ENCODE measurements around the gene MKRN2OS.

MKRN2OS gene

GRCh38 chr3:12541625-12542024 is 3.7 kb downstream of the MKRN2OS start:
- Histone ChIP-seq H3F3A (ENCODE audit: insufficient read depth) (no peaks in the 10 kb centered on the region), H3K4me3 (ENCODE audit: insufficient read depth, low read length, poor library complexity, severe bottlenecking) (no peak overlapping the region), H3K79me2 (ENCODE audit: insufficient read depth, low read length) (no peaks in the 10 kb centered on the region), H3K9me2 (replicated peaks; ENCODE audit: insufficient read depth, low read length) (no peaks in the 10 kb centered on the region), H3K4me2 (ENCODE audit: low read depth, low read length, poor library complexity, severe bottlenecking) (no peak overlapping the region), H4K20me1 (ENCODE audit: low read depth, low read length) (no peaks in the 10 kb centered on the region), H3K36me3 (ENCODE audit: low read length) (no peaks in the 10 kb centered on the region), H2AFZ (ENCODE audit: low read depth, low read length, severe bottlenecking) (no peak overlapping the region), H3K9me3 (ENCODE audit: insufficient read depth, low read length) (no peaks in the 10 kb centered on the region), H3K27ac (ENCODE audit: low read depth, low read length) (no peak overlapping the region), H3K9ac (ENCODE audit: low read length) (no peak overlapping the region), H3K27me3 (ENCODE audit: low read length) (no peaks in the 10 kb centered on the region)
- TF ChIP-seq CTCF (IDR thresholded peaks at IDR 0.05; ENCODE audit: insufficient read depth, low read length, poor library complexity, severe bottlenecking) (no peak), EZH2phosphoT487 (conservative IDR thresholded peaks at IDR 0.05; ENCODE audit: low read length) (no peak)

DNA sequence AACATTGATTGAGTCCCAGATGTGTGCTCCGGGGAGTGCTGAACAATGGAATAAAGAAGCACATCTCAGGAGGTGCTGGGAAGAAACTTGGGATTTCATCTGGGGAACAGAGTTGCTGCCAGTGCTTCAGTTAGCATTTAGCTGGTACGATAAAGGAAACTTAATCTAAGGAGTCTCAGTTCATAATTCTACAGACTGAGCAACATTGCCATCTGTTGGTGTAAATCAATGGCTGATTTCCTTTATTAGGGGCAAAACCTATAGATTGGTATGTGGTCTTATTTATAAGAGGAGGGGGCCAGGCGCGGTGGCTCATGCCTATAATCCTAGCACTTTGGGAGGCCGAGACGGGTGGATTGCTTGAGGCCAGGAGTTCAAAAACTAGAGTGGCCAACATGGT is 8.9 kb downstream of the MKRN2OS start:
- Histone ChIP-seq H3K27ac (ENCODE audit: low read depth, low read length) (no peak overlapping the region), H3K9me3 (ENCODE audit: insufficient read depth, low read length) (no peaks in the 10 kb centered on the region), H3K4me3 (ENCODE audit: insufficient read depth, low read length, poor library complexity, severe bottlenecking) (no peak overlapping the region), H3K4me2 (ENCODE audit: low read depth, low read length, poor library complexity, severe bottlenecking) (no peak overlapping the region), H3K9me2 (replicated peaks; ENCODE audit: insufficient read depth, low read length) (no peaks in the 10 kb centered on the region), H3K9ac (ENCODE audit: low read length) (no peak overlapping the region), H3K36me3 (ENCODE audit: low read length) (no peaks in the 10 kb centered on the region), H3F3A (ENCODE audit: insufficient read depth) (no peaks in the 10 kb centered on the region), H2AFZ (ENCODE audit: low read depth, low read length, severe bottlenecking) (no peak overlapping the region), H4K20me1 (ENCODE audit: low read depth, low read length) (no peaks in the 10 kb centered on the region), H3K27me3 (ENCODE audit: low read length) (no peaks in the 10 kb centered on the region), H3K79me2 (ENCODE audit: insufficient read depth, low read length) (no peaks in the 10 kb centered on the region)
- TF ChIP-seq CTCF (IDR thresholded peaks at IDR 0.05; ENCODE audit: insufficient read depth, low read length, poor library complexity, severe bottlenecking) = no peak
- no peak for TF ChIP-seq EZH2phosphoT487 (conservative IDR thresholded peaks at IDR 0.05; ENCODE audit: low read length)

GRCh38 chr3:12532182-12532581 is 13.1 kb downstream of the MKRN2OS start:
- H3K36me3 ChIP-seq (ENCODE audit: low read length) = no peaks in the 10 kb centered on the region
- H2AFZ ChIP-seq (ENCODE audit: low read depth, low read length, severe bottlenecking) = no peak overlapping the region
- no peak overlapping the region for H3K9ac ChIP-seq (ENCODE audit: low read length)

More at GRCh38 chr3:12532182-12532581, 13.1 kb downstream of the MKRN2OS start:
- H3K9me3 ChIP-seq (ENCODE audit: insufficient read depth, low read length) = no peaks in the 10 kb centered on the region
- H4K20me1 ChIP-seq (ENCODE audit: low read depth, low read length) = no peaks in the 10 kb centered on the region
- no peaks in the 10 kb centered on the region for H3F3A ChIP-seq (ENCODE audit: insufficient read depth)
- H3K4me3 ChIP-seq (ENCODE audit: insufficient read depth, low read length, poor library complexity, severe bottlenecking) = no peak overlapping the region
- no peaks in the 10 kb centered on the region for H3K79me2 ChIP-seq (ENCODE audit: insufficient read depth, low read length)
- no peaks in the 10 kb centered on the region for H3K9me2 ChIP-seq (replicated peaks; ENCODE audit: insufficient read depth, low read length)
- H3K27ac ChIP-seq (ENCODE audit: low read depth, low read length) = no peak overlapping the region
- H3K4me2 ChIP-seq (ENCODE audit: low read depth, low read length, poor library complexity, severe bottlenecking) = no peak overlapping the region
- TF ChIP-seq EZH2phosphoT487 (conservative IDR thresholded peaks at IDR 0.05; ENCODE audit: low read length) (no peak), CTCF (IDR thresholded peaks at IDR 0.05; ENCODE audit: insufficient read depth, low read length, poor library complexity, severe bottlenecking) (no peak)
- no peaks in the 10 kb centered on the region for H3K27me3 ChIP-seq (ENCODE audit: low read length)

Measured in SU-DHL-6 (cell line).